ENCODE results near the gene IFI30. TPM values are rescaled to one million over a fixed set of nuclear protein-coding genes. Genes with fewer than 3 reads are reported as not detected.

IFI30 gene
- total RNA-seq, 4 donors from 2014 or later, result 4.1 to 17.4 (median 11.4) TPM

DNA sequence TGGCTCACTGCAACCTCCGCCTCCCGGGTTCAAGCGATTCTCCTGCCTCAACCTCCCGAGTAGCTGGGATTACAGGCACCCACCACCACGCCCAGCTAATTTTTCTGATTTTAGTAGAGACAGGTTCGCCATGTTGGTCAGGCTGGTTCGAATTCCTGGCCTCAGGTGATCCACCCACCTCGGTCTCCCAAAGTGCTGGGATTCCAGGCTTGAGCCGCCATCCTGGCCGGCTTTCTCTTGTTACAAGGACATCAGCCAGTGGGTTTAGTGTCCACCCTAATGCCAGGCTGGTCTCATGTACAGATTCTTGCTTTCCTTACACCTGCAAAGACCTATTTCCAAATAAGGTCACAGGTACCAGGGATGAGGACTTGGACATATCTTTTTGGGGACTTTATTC lies 13.8 kb upstream of the IFI30 start:
- H3K9me3 ChIP-seq, result no peaks in the 10 kb centered on the region
- H3K27me3 ChIP-seq, result no peaks in the 10 kb centered on the region
- TF ChIP-seq, protein P1, sequence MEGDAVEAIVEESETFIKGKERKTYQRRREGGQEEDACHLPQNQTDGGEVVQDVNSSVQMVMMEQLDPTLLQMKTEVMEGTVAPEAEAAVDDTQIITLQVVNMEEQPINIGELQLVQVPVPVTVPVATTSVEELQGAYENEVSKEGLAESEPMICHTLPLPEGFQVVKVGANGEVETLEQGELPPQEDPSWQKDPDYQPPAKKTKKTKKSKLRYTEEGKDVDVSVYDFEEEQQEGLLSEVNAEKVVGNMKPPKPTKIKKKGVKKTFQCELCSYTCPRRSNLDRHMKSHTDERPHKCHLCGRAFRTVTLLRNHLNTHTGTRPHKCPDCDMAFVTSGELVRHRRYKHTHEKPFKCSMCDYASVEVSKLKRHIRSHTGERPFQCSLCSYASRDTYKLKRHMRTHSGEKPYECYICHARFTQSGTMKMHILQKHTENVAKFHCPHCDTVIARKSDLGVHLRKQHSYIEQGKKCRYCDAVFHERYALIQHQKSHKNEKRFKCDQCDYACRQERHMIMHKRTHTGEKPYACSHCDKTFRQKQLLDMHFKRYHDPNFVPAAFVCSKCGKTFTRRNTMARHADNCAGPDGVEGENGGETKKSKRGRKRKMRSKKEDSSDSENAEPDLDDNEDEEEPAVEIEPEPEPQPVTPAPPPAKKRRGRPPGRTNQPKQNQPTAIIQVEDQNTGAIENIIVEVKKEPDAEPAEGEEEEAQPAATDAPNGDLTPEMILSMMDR (IDR thresholded peaks at IDR 0.05), result no peak
- no peak for TF ChIP-seq POLR2A (IDR thresholded peaks at IDR 0.05)
- no peak overlapping the region for H3K27ac ChIP-seq
- intact Hi-C loops (cut with DNase I; ENCODE audit: low total_unique reads), result loop anchor here (5.0 kb wide), 1 partner anchor 43 kb away; no protein-coding TSS in a partner anchor
- H3K4me3 ChIP-seq, result no peak overlapping the region
- H3K4me1 ChIP-seq, result peaks cover 0 to 33% of the 10 kb centered on the region in 2 donors
- no peak for DNase-seq
- no peaks in the 10 kb centered on the region for H3K36me3 ChIP-seq

DNA sequence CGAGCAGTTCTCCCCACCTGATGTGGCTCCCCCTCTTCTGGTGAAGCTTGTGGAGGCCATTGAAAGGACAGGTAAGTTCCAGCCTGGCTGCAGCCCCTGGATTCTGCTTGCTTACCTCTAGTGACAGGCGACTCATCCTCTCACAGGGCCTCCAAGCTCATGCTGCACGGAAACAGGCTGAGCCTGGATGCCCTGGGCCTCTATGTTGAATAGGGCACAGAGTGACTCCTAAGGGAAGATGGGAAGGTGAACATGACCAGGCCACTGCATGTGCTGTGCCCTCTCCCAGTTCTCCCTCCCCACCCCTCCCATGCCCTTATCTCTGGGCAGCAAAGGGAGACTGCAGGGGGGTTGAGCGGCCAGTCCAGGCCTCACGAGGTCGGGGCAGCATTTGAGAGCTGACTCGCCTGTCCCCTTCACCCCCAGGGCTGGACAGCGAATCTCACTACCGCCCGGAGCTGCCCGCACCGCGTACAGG lies 13.1 kb upstream of the IFI30 start:
- Histone ChIP-seq H3K9me3 (no peaks in the 10 kb centered on the region), H3K36me3 (no peaks in the 10 kb centered on the region), H3K4me3 (peak overlapping the region; percentile 13 to 40), H3K27me3 (no peaks in the 10 kb centered on the region), H3K4me1 (peaks cover 0 to 31% of the 10 kb centered on the region in 2 donors), H3K27ac (peak overlapping the region; percentile 82 to 89)
- no peak for DNase-seq
- intact Hi-C loops (cut with DNase I; ENCODE audit: low total_unique reads), result loop anchor here (5.0 kb wide), 1 partner anchor 43 kb away; no protein-coding TSS in a partner anchor
- TF ChIP-seq, protein P1 (IDR thresholded peaks at IDR 0.05), result no peak
- TF ChIP-seq POLR2A (IDR thresholded peaks at IDR 0.05), result no peak

DNA sequence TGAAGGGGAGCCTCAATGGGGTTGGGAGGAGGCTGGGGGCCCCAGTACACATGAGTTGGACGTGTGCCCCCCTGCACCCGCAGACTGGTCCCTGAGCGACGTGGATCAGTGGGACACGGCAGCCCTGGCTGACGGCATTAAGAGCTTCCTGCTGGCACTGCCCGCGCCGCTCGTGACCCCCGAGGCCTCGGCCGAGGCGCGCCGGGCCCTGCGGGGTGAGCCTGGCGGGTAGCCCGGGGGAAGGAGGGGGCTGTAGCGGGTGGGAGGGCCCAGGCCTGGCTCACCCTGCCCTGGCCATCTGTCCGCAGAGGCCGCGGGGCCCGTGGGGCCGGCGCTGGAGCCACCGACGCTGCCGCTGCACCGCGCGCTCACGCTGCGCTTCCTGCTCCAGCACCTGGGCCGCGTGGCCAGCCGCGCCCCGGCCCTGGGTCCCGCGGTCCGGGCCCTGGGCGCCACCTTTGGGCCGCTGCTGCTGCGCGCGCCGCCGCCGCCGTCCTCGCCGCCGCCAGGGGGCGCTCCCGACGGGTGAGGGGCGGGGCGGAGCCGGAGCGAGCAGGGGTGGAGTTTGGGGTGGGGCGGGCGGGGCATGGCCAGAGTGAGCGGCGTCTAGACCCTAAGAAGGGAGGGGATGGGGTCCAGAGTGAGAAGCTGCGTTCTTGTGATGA lies 12.5 kb upstream of the IFI30 start:
- DNase-seq, result peak; percentile 58 to 78
- no peaks in the 10 kb centered on the region for H3K36me3 ChIP-seq
- no peaks in the 10 kb centered on the region for H3K9me3 ChIP-seq
- H3K27me3 ChIP-seq, result no peaks in the 10 kb centered on the region
- TF ChIP-seq, protein P1 (IDR thresholded peaks at IDR 0.05), result peak; percentile 24 to 96 (median 84)
- no peak for TF ChIP-seq POLR2A (IDR thresholded peaks at IDR 0.05)
- peak overlapping the region; percentile 13 to 40 for H3K4me3 ChIP-seq
- peak overlapping the region; percentile 82 to 89 for H3K27ac ChIP-seq
- H3K4me1 ChIP-seq, result peaks cover 0 to 26% of the 10 kb centered on the region in 2 donors
- intact Hi-C loops (cut with DNase I; ENCODE audit: low total_unique reads), result loop anchor here (5.0 kb wide), 1 partner anchor 44 kb away; no protein-coding TSS in a partner anchor

DNA sequence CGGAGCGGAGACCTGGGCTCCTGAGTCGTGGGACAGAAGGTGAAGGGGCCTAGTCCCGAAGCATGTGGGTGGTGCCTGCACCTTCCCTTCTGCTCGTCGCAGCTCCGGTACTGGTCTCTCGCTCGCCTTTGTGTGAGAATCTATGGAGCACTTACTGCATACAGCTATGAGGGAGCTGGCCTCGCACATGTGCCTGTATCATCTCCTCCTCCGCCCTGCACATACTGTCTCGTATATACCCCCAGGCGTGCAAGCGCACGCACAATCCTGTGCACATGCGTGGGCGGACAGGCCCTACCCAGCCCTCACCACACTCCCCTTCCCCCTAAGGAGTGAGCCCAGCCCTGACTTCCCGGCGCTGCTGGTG lies 12.0 kb upstream of the IFI30 start:
- Histone ChIP-seq H3K27ac (peak overlapping the region; percentile 51 to 89), H3K27me3 (no peaks in the 10 kb centered on the region), H3K9me3 (no peaks in the 10 kb centered on the region), H3K4me1 (peaks cover 0 to 21% of the 10 kb centered on the region in 2 donors), H3K4me3 (peak overlapping the region in 1 of 2 donors; percentile 20), H3K36me3 (no peaks in the 10 kb centered on the region)
- no peak for DNase-seq
- no peak for TF ChIP-seq POLR2A (IDR thresholded peaks at IDR 0.05)
- TF ChIP-seq, protein P1 (IDR thresholded peaks at IDR 0.05), result no peak
- intact Hi-C loops (cut with DNase I; ENCODE audit: low total_unique reads), result loop anchor here (5.0 kb wide), 1 partner anchor 44 kb away; no protein-coding TSS in a partner anchor

DNA sequence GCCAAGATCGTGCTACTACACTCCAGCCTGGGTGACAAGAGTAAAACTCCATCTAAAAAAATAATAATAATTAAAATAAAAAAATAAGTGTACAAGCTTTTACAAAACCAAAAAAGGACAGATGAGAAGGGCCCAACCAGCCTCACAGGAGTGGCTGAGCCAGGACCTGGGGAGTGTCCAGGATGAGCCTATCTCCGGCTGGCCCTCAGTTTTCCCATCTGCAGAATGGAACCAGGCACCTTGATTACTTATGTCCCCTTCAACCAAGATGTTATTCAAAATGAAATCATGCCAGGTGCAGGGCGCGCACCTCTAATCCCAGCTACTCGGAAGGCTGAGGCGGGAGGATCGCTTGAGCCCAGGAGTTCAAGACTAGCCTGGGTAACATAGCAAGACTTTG lies 9.5 kb upstream of the IFI30 start:
- H3K27ac ChIP-seq, result no peak overlapping the region
- H3K4me3 ChIP-seq, result no peak overlapping the region
- TF ChIP-seq, protein P1 (IDR thresholded peaks at IDR 0.05), result no peak
- TF ChIP-seq POLR2A (IDR thresholded peaks at IDR 0.05), result no peak
- peaks cover 0 to 12% of the 10 kb centered on the region in 2 donors for H3K4me1 ChIP-seq
- no peaks in the 10 kb centered on the region for H3K27me3 ChIP-seq
- H3K9me3 ChIP-seq, result no peaks in the 10 kb centered on the region
- no peaks in the 10 kb centered on the region for H3K36me3 ChIP-seq
- intact Hi-C loops (cut with DNase I; ENCODE audit: low total_unique reads), result loop anchor here (5.0 kb wide), 1 partner anchor 47 kb away; no protein-coding TSS in a partner anchor
- DNase-seq, result no peak
